ENCODE measurements around the gene PPP3R2. TPM values are rescaled to one million over a fixed set of nuclear protein-coding genes. Genes with fewer than 3 reads are reported as not detected.

PPP3R2 gene
- total RNA-seq, 1 donor from 2014 or later = not detected

DNA sequence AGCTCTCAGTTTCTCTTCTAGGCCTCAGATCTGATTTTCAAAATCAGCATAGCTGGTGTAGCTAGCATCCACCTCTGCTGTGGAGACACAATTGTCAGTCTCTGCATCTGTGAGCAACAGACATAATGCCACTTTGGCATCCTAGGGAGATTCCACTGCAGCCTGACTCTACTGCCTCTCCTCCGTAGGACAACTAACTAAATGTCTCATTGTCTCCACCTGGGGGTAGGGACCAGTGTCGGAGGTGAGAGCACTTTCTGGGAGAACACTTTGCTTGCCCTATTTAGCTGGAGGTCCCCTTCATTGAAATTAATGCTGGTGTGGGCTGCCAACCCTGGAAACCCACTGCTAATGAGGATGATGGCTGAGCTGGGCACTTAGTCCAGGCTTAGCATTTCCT lies 1.4 kb downstream of the PPP3R2 start:
- Mint-ChIP-seq H3K36me3 (no peaks in the 10 kb centered on the region), H3K4me1 (no peaks in the 10 kb centered on the region), H3K27ac (no peak overlapping the region), H3K9me3 (peaks cover 2% of the 10 kb centered on the region), H3K4me3 (no peak overlapping the region), H3K27me3 (ENCODE audit: insufficient read depth, low read depth) (peaks cover 2% of the 10 kb centered on the region)
- Histone ChIP-seq H3K4me1 (peaks cover 4% of the 10 kb centered on the region), H3K36me3 (no peaks in the 10 kb centered on the region), H3K4me3 (no peak overlapping the region), H4K20me1 (ENCODE audit: low read depth) (no peaks in the 10 kb centered on the region), H3K4me2 (no peak overlapping the region), H3K9me3 (ENCODE audit: low read depth) (no peaks in the 10 kb centered on the region), H2AFZ (replicated peaks) (no peak overlapping the region), H3F3A (ENCODE audit: low read depth) (no peaks in the 10 kb centered on the region), H3K79me2 (ENCODE audit: low read depth) (no peaks in the 10 kb centered on the region), H3K9ac (no peak overlapping the region), H3K27me3 (no peaks in the 10 kb centered on the region), H3K27ac (no peak overlapping the region)
- DNase-seq (ENCODE audit: low spot score) = no peak
- TF ChIP-seq EZH2 (IDR thresholded peaks at IDR 0.05) = no peak
- TF ChIP-seq EZH2phosphoT487 (IDR thresholded peaks at IDR 0.05) = no peak
- TF ChIP-seq, protein P1, sequence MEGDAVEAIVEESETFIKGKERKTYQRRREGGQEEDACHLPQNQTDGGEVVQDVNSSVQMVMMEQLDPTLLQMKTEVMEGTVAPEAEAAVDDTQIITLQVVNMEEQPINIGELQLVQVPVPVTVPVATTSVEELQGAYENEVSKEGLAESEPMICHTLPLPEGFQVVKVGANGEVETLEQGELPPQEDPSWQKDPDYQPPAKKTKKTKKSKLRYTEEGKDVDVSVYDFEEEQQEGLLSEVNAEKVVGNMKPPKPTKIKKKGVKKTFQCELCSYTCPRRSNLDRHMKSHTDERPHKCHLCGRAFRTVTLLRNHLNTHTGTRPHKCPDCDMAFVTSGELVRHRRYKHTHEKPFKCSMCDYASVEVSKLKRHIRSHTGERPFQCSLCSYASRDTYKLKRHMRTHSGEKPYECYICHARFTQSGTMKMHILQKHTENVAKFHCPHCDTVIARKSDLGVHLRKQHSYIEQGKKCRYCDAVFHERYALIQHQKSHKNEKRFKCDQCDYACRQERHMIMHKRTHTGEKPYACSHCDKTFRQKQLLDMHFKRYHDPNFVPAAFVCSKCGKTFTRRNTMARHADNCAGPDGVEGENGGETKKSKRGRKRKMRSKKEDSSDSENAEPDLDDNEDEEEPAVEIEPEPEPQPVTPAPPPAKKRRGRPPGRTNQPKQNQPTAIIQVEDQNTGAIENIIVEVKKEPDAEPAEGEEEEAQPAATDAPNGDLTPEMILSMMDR (IDR thresholded peaks at IDR 0.05) = no peak

- H3K36me3 Mint-ChIP-seq = no peaks in the 10 kb centered on the region
These were observed 2.0 kb downstream of the PPP3R2 start for GRCh38 chr9:101592788-101593187.

DNA sequence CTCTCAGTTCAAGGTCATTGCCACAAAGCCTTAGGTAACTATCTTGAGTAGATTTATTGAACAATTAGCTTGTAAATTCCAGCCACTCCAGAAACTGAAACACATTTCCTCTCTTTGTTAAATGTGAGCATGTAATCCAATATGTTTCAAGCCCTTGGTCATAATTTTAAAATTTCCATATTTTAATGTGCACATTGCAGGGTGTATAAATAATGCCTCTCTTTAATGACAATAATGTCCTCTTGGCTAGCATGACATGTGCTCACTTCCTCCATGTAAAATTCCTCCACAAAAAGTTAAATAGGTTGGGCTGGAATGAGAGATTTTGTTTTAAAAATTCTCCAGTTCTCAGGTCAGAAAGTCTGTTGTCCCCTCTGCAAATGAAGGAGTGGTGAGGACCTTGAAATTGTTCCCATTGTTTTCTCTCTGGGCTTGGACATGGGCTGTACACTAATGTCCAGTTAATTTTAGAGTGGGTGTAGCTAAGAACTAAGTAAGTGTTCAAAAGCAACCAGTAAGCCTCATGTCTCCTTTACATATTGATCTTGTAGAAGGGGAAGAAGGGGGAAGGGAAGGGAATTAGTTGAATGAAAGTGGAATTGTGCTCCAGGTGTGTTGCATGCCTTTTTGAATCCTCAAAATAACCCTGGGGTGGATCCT lies 2.9 kb downstream of the PPP3R2 start:
- Histone ChIP-seq H4K20me1 (ENCODE audit: low read depth) (no peaks in the 10 kb centered on the region), H3K4me3 (no peak overlapping the region), H3K79me2 (ENCODE audit: low read depth) (no peaks in the 10 kb centered on the region), H3F3A (ENCODE audit: low read depth) (no peaks in the 10 kb centered on the region), H3K36me3 (no peaks in the 10 kb centered on the region), H3K27ac (no peak overlapping the region), H3K9me3 (ENCODE audit: low read depth) (no peaks in the 10 kb centered on the region), H3K4me1 (peaks cover 4% of the 10 kb centered on the region), H3K27me3 (no peaks in the 10 kb centered on the region), H3K9ac (no peak overlapping the region), H2AFZ (replicated peaks) (no peak overlapping the region), H3K4me2 (no peak overlapping the region)
- peaks cover 2% of the 10 kb centered on the region for H3K27me3 Mint-ChIP-seq (ENCODE audit: insufficient read depth, low read depth)
- peaks cover 2% of the 10 kb centered on the region for H3K9me3 Mint-ChIP-seq
- H3K36me3 Mint-ChIP-seq = no peaks in the 10 kb centered on the region
- no peak overlapping the region for H3K27ac Mint-ChIP-seq
- no peaks in the 10 kb centered on the region for H3K4me1 Mint-ChIP-seq
- TF ChIP-seq, protein P1 (IDR thresholded peaks at IDR 0.05) = no peak
- no peak for TF ChIP-seq EZH2phosphoT487 (IDR thresholded peaks at IDR 0.05)
- no peak for TF ChIP-seq EZH2 (IDR thresholded peaks at IDR 0.05)
- DNase-seq (ENCODE audit: low spot score) = no peak
- no peak overlapping the region for H3K4me3 Mint-ChIP-seq

More at GRCh38 chr9:101592788-101593187, 2.0 kb downstream of the PPP3R2 start:
- DNase-seq (ENCODE audit: low spot score) = no peak
- no peak for TF ChIP-seq EZH2 (IDR thresholded peaks at IDR 0.05)
- TF ChIP-seq, protein P1 (IDR thresholded peaks at IDR 0.05) = no peak
- no peak for TF ChIP-seq EZH2phosphoT487 (IDR thresholded peaks at IDR 0.05)
- Mint-ChIP-seq H3K4me1 (no peaks in the 10 kb centered on the region), H3K27me3 (ENCODE audit: insufficient read depth, low read depth) (peaks cover 2% of the 10 kb centered on the region), H3K27ac (no peak overlapping the region), H3K9me3 (peaks cover 2% of the 10 kb centered on the region), H3K4me3 (no peak overlapping the region)
- no peaks in the 10 kb centered on the region for H3K9me3 ChIP-seq (ENCODE audit: low read depth)
- no peak overlapping the region for H2AFZ ChIP-seq (replicated peaks)
- no peaks in the 10 kb centered on the region for H3K36me3 ChIP-seq
- no peak overlapping the region for H3K9ac ChIP-seq
- no peaks in the 10 kb centered on the region for H3K27me3 ChIP-seq
- no peaks in the 10 kb centered on the region for H3K79me2 ChIP-seq (ENCODE audit: low read depth)
- H3K27ac ChIP-seq = no peak overlapping the region
- no peak overlapping the region for H3K4me3 ChIP-seq
- no peaks in the 10 kb centered on the region for H4K20me1 ChIP-seq (ENCODE audit: low read depth)
- no peaks in the 10 kb centered on the region for H3F3A ChIP-seq (ENCODE audit: low read depth)
- no peak overlapping the region for H3K4me2 ChIP-seq
- peaks cover 4% of the 10 kb centered on the region for H3K4me1 ChIP-seq
